ENCODE data around the gene ZNF155. TPM values are rescaled to one million over a fixed set of nuclear protein-coding genes. Genes with fewer than 3 reads are reported as not detected.

Gene ZNF155
- total and polyA plus RNA-seq, 10 of the 15 experiments (the other 5 are each of a cell fraction or from before 2014, with no cell fraction given): 2.4 to 12.2 (median 5.6) TPM

DNA sequence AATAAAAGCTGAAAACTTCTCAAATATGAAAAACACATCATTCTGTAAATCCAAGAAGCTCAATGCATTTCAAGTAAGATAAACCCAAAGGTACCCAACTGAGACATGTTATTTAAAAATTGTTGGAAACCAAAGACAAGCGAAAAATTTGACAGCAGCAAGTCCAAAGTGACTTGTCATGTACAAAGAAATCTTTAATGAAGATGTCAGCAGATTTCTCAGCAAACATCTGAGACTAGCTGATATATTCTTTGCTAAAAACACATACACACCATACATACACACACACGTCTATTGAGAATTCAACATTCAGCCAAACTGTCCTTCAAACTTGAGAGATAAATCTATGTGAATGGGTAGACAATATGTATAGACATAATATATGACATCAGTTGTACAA is 35.5 kb downstream of the ZNF155 start:
- in situ Hi-C loops (cut with MboI) (no loop called here), intact Hi-C loops (cut with micrococcal nuclease; ENCODE audit: unreplicated experiment) (no loop called here)
- no peak for FAIRE-seq
- Histone ChIP-seq H3K36me3 (ENCODE audit: control insufficient read depth in 2 of 2, insufficient read depth in 2 of 2, low read length in 1 of 2) (no peaks in the 10 kb centered on the region), H4K20me1 (ENCODE audit: control insufficient read depth, insufficient read depth) (no peaks in the 10 kb centered on the region), H3K9ac (ENCODE audit: control insufficient read depth, insufficient read depth, low read length) (no peak overlapping the region), H3K27me3 (replicated peaks in 1 of 2; ENCODE audit: control insufficient read depth in 2 of 2, insufficient read depth in 2 of 2, low read length in 1 of 2) (no peaks in the 10 kb centered on the region), H3K9me3 (replicated peaks; ENCODE audit: control insufficient read depth, insufficient read depth, low read length) (no peaks in the 10 kb centered on the region; the same call in 2 of the 3 replicates), H3K4me2 (ENCODE audit: control insufficient read depth, insufficient read depth) (no peak overlapping the region), H2AFZ (ENCODE audit: control insufficient read depth, low read depth, low read length) (no peak overlapping the region), H3K4me3 (no peak overlapping the region), H3K79me2 (ENCODE audit: control insufficient read depth, insufficient read depth, low read length) (no peaks in the 10 kb centered on the region), H3K4me1 (ENCODE audit: control insufficient read depth, insufficient read depth, low read length) (no peaks in the 10 kb centered on the region), H3K27ac (ENCODE audit: control insufficient read depth, insufficient read depth) (no peak overlapping the region)
- no peak for TF ChIP-seq FOS (IDR thresholded peaks at IDR 0.05; ENCODE audit: borderline replicate concordance, extremely low read depth, insufficient read length)
- TF ChIP-seq E4F1 (IDR thresholded peaks at IDR 0.05; ENCODE audit: borderline replicate concordance, partially characterized antibody): no peak
- no peak for TF ChIP-seq IKZF2 (IDR thresholded peaks at IDR 0.05)
- RAD21 ChIA-PET (ENCODE audit: unreplicated experiment): no interaction called here
- no TSS peak for BruUV-seq (replicated peaks)
- DNase-seq (ENCODE audit: low read depth, low spot score): no peak
- POLR2A ChIA-PET: no interaction called here
- SMC1A ChIA-PET (ENCODE audit: uncharacterized antibody, unreplicated experiment): no interaction called here
- 0% methylated on average over 2 of the region's 2 CpGs for whole genome bisulfite sequencing (ENCODE audit: insufficient coverage, insufficient replicate concordance, low lambda C conversion rate, missing lambda C conversion rate)
- CTCF ChIA-PET: no interaction called here
- ATAC-seq: no peak

GRCh38 chr19:44021221-44021620 is 37.2 kb downstream of the ZNF155 start:
- no peak for DNase-seq (ENCODE audit: low read depth, low spot score)
- no peak for ATAC-seq
- Histone ChIP-seq H3K27ac (ENCODE audit: control insufficient read depth, insufficient read depth) (no peak overlapping the region), H2AFZ (ENCODE audit: control insufficient read depth, low read depth, low read length) (no peak overlapping the region), H3K27me3 (replicated peaks in 1 of 2; ENCODE audit: control insufficient read depth in 2 of 2, insufficient read depth in 2 of 2, low read length in 1 of 2) (no peaks in the 10 kb centered on the region), H3K9me3 (replicated peaks; ENCODE audit: control insufficient read depth, insufficient read depth, low read length) (no peaks in the 10 kb centered on the region; the same call in 2 of the 3 replicates), H3K9ac (ENCODE audit: control insufficient read depth, insufficient read depth, low read length) (no peak overlapping the region), H3K4me3 (no peak overlapping the region), H3K79me2 (ENCODE audit: control insufficient read depth, insufficient read depth, low read length) (no peaks in the 10 kb centered on the region; the same call in 1 of the 2 replicates), H4K20me1 (ENCODE audit: control insufficient read depth, insufficient read depth) (no peaks in the 10 kb centered on the region), H3K4me1 (ENCODE audit: control insufficient read depth, insufficient read depth, low read length) (no peaks in the 10 kb centered on the region), H3K36me3 (ENCODE audit: control insufficient read depth in 2 of 2, insufficient read depth in 2 of 2, low read length in 1 of 2) (no peaks in the 10 kb centered on the region), H3K4me2 (ENCODE audit: control insufficient read depth, insufficient read depth) (no peak overlapping the region)
- no peak for TF ChIP-seq HDAC6 (IDR thresholded peaks at IDR 0.05; ENCODE audit: unreplicated experiment)
- no peak for TF ChIP-seq BHLHE40 (IDR thresholded peaks at IDR 0.05; ENCODE audit: borderline replicate concordance in 1 of 2, low read depth in 2 of 2, low read length in 1 of 2)
- TF ChIP-seq REST (IDR thresholded peaks at IDR 0.05; ENCODE audit: low read depth, low read length): no peak
- BruUV-seq (replicated peaks): no TSS peak
- no peak for FAIRE-seq
- intact Hi-C loops (cut with micrococcal nuclease; ENCODE audit: unreplicated experiment) (no loop called here), in situ Hi-C loops (cut with MboI) (no loop called here)
- ChIA-PET POLR2A (no interaction called here), SMC1A (ENCODE audit: uncharacterized antibody, unreplicated experiment) (no interaction called here), CTCF (no interaction called here), RAD21 (ENCODE audit: unreplicated experiment) (no interaction called here)
